ENCODE data around the gene RBMS3.
"Not testable (repeated sequence)": the region's sequence is repeated elsewhere in the genome, so short reads cannot be mapped to it uniquely, and the experiment has no call there.

RBMS3 gene

DNA sequence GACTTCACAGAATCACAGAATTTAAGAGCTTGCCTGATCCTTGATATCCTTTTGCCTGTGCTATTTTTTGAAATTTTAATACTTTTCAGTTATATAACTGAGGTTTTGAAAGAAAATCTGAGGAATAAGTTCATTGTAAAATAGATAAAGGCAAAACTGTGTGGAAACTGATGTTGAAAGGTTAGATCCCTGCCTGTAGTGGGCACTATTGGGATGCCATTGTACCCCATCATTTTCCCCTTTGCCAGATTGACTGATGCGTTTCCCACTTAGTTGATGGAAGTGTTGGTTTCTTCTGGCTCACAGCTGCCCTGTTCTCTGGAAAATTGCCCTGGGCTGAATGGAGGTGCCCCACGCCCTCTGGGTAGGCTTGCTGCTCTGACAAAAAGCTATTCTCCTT, 387.9 kb downstream of the RBMS3 start:
- Mint-ChIP-seq H3K4me3 (no peak overlapping the region), H3K27ac (no peak overlapping the region), H3K36me3 (ENCODE audit: low read depth) (peaks cover 5% of the 10 kb centered on the region), H3K4me1 (no peaks in the 10 kb centered on the region), H3K27me3 (ENCODE audit: low read depth) (no peaks in the 10 kb centered on the region), H3K9me3 (peaks cover 22% of the 10 kb centered on the region)
- TF ChIP-seq CTCF (IDR thresholded peaks at IDR 0.05; ENCODE audit: unreplicated experiment in 3 of 3), result no peak

DNA sequence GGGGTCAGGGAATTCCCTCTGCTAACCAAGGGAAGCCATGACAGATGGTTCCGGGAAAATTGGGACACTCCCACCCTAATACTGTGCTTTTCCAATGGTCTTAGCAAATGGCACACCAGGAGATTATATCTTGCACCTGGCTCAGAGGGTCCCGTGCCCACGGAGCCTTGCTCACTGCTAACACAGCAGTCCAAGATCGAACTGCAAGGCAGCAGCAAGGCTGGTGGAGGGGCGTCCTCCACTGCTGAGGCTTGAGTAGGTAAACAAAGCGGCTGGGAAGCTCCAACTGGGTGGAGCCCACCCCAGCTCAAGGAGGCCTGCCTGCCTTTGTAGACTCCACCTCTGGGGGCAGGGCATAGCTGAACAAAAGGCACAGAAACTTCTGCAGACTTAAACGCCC, 389.6 kb downstream of the RBMS3 start:
- peaks cover 13% of the 10 kb centered on the region for H3K36me3 Mint-ChIP-seq (ENCODE audit: low read depth)
- H3K4me3 Mint-ChIP-seq; H3K27me3 Mint-ChIP-seq (ENCODE audit: low read depth); H3K4me1 Mint-ChIP-seq; H3K27ac Mint-ChIP-seq: not testable (repeated sequence)
- H3K9me3 Mint-ChIP-seq, result peaks cover 32% of the 10 kb centered on the region

DNA sequence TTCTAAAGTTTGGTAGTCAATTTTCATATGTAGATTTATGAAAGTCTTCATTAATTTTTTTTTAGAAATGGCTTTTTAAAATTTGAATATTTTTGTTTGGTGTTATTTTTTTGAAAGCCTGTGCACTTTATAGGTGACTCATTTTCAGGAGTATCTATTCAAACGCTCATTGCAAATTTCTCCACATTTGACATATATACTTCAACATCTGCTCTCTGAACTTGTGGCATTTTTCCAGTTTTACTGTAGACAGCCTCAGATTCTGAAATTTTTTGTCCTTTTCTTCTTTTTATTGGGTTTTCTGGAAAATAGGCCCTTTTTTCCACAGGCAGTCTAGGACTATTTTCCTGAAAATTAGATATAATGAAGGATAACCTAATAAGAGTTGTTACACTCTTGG, 396.6 kb downstream of the RBMS3 start:
- no peak overlapping the region for H3K4me3 Mint-ChIP-seq
- peaks cover 8% of the 10 kb centered on the region for H3K36me3 Mint-ChIP-seq (ENCODE audit: low read depth)
- no peaks in the 10 kb centered on the region for H3K4me1 Mint-ChIP-seq
- peaks cover 30% of the 10 kb centered on the region for H3K9me3 Mint-ChIP-seq
- H3K27me3 Mint-ChIP-seq (ENCODE audit: low read depth), result no peaks in the 10 kb centered on the region
- no peak for TF ChIP-seq CTCF (IDR thresholded peaks at IDR 0.05; ENCODE audit: unreplicated experiment in 3 of 3)
- H3K27ac Mint-ChIP-seq, result no peak overlapping the region

DNA sequence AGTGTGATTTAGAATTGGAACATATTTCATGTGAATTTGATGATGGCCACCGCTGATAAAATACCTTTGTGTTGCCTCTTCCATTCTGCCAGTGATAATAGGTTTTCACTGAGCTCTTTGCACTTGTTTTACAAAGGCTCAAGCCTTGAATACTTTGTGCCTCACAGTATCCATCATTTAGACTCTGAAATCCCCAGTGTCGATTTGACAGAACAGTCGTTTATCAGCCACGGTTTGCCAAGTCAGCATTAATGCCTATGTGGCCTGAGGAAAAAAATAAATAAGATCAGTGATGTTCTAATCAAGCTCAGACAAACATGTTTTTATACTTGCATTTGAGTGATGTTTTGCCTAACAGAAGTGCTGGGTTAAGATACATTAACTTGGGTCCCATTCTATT, 399.1 kb downstream of the RBMS3 start:
- Mint-ChIP-seq H3K36me3 (ENCODE audit: low read depth) (no peaks in the 10 kb centered on the region), H3K4me1 (peaks cover 12% of the 10 kb centered on the region), H3K4me3 (no peak overlapping the region)

DNA sequence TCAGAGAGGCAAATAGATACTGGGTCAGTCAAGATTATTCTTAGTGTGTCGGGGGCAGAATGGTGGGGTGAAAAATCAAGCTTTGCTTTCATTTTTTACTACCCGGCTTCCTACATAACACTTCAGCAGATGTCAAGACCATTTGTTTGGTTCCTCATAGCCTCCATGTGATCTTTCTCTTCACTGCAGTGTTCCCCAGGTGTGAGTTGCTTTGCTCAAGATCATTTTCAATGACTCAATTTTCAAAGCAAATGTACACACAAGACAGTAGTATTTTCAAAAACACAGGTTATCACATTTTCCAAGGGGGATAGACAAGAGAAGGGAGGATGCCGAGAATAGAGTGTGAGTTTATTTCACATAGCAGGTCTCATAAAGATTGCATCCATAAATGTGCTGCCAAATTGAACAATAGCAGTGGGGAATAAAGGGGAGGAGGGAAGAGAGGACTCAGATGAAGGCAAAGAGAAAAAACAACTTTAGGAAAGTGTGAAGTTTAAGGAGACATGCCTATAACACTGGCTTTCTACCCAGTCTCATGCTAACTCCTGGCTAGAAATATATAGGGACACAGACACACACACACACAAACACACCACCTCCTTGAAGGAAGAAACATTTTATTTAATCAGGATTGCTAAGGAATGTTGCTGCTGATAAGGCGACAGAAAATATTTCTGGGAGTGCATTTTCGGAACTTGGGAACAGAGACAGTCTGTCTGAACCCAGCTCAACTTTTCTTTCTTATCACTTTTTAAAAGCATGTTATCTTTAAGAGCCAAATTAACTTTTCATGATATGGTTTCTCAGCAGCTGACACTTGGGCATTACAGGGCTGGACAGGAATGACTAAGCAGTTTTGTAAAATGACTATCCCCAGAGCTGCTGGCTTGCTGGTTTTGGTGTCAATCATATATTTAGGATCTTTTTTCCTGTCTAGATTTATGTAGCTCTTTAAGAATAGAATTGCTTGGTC, 402.4 kb downstream of the RBMS3 start:
- Mint-ChIP-seq H3K4me1 (peaks cover 12% of the 10 kb centered on the region), H3K36me3 (ENCODE audit: low read depth) (no peaks in the 10 kb centered on the region), H3K4me3 (no peak overlapping the region), H3K27me3 (ENCODE audit: low read depth) (no peaks in the 10 kb centered on the region), H3K27ac (peak overlapping the region; percentile 19 to 46 (median 22)), H3K9me3 (no peaks in the 10 kb centered on the region)
- no peak for TF ChIP-seq CTCF (IDR thresholded peaks at IDR 0.05; ENCODE audit: unreplicated experiment in 3 of 3)

More for the DNA sequence above, 399.1 kb downstream of the RBMS3 start:
- peak overlapping the region in 1 of 3 experiments; percentile 16 for H3K27ac Mint-ChIP-seq
- no peak for TF ChIP-seq CTCF (IDR thresholded peaks at IDR 0.05; ENCODE audit: unreplicated experiment in 3 of 3)
- peaks cover 7% of the 10 kb centered on the region for H3K9me3 Mint-ChIP-seq
- no peaks in the 10 kb centered on the region for H3K27me3 Mint-ChIP-seq (ENCODE audit: low read depth)

- Mint-ChIP-seq H3K4me3 (no peak overlapping the region), H3K9me3 (no peaks in the 10 kb centered on the region), H3K27ac (peak overlapping the region; percentile 20 to 59 (median 49)), H3K36me3 (ENCODE audit: low read depth) (no peaks in the 10 kb centered on the region), H3K27me3 (ENCODE audit: low read depth) (no peaks in the 10 kb centered on the region), H3K4me1 (peaks cover 12% of the 10 kb centered on the region)
- no peak for TF ChIP-seq CTCF (IDR thresholded peaks at IDR 0.05; ENCODE audit: unreplicated experiment in 3 of 3)
Measured at GRCh38 chr3:29686889-29687592, 406.2 kb downstream of the RBMS3 start.
